Activated naive CD4-positive, alpha-beta T cell treated with anti-CD3 and anti-CD28 coated beads for 36 hours (primary cell): ENCODE measurements around the gene BHLHE40. TPM values are rescaled to one million over a fixed set of nuclear protein-coding genes. Genes with fewer than 3 reads are reported as not detected.

Experiments used
- CTCF ChIA-PET: fragments of 350-600 bp; sonication (Branson Sonifier 250); formaldehyde crosslinking; loops from one replicate; lab custom pipeline; 2021; ENCODE audit warnings: antibody characterized with exemption; lab: Charles Lee
- DNase-seq: peaks from one replicate; pipeline ENCODE4 v3.0.0-alpha.2; 2020
- H3K27ac Mint-ChIP-seq: one replicate; pipeline ENCODE4 v1.8.0; 2021; ENCODE audit warnings: mild to moderate bottlenecking, mixed read lengths
- H3K27me3 Mint-ChIP-seq: one replicate; pipeline ENCODE4 v1.8.0; 2021; ENCODE audit warnings: low read depth, mixed read lengths
- H3K36me3 Mint-ChIP-seq: one replicate; pipeline ENCODE4 v1.8.0; 2021; ENCODE audit warnings: low read depth, mixed read lengths
- H3K4me1 Mint-ChIP-seq: one replicate; pipeline ENCODE4 v1.8.0; 2021; ENCODE audit warnings: low read depth, mixed read lengths
- H3K4me3 Mint-ChIP-seq: one replicate; pipeline ENCODE4 v1.8.0; 2021; ENCODE audit warnings: mild to moderate bottlenecking, moderate library complexity, mixed read lengths
- H3K9me3 Mint-ChIP-seq: one replicate; pipeline ENCODE4 v1.8.0; 2021; ENCODE audit warnings: mixed read lengths
- intact Hi-C: fragments of 100-400 bp; cut with micrococcal nuclease; formaldehyde crosslinking; loops from one replicate; pipeline ENCODE4 v1.15.1; 2023
- total RNA-seq, 2 experiments: library from RNA; stranded (reverse); gene quantifications; one replicate each; pipeline ENCODE4 v1.2.3, GENCODE V29; 2021

The BHLHE40 gene
- total RNA-seq, 2 experiments from 2014 or later = 98.0 to 98.2 TPM

DNA sequence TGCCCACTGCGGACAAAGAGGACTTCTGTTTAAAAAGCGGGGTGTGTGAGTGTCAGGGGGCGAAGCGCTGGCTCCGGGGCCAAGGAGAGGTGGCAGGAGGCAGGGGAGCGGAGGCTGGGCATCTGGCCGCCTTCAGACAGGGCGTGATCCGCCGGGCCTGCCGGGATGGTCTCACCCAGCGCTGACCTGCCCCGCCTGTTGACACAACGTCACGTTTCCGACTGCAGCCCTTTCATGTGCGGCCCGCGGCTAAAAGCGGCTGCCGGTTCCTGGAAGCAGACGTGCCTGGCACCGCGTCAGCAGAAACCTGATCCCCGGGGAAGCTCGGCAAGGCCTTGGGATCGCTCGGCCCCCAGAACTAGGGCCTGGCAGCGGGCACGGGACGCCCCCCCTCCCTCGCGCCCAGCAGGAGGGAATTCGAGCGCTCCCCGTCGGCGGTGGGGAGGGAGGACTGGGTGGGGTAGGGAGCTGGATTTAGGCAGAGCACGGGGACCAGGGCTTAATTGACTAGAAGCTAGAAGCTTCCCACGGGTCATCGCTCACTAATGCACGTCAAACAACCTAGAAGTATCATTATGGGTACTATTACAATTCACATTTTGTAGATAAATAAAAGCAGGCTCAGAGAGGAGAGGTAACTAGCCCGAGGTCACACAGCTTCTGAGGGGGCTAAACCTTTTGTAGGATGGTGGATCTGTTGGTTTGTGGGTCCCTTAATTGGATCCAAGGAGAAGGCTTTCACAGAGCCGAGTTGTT is 7.7 kb downstream of the BHLHE40 start:
- peak; percentile 80 for DNase-seq
- H3K36me3 Mint-ChIP-seq = peaks cover 28% of the 10 kb centered on the region
- H3K4me3 Mint-ChIP-seq = peak overlapping the region; percentile 71
- peak overlapping the region; percentile 65 for H3K27ac Mint-ChIP-seq
- no peaks in the 10 kb centered on the region for H3K9me3 Mint-ChIP-seq
- no peaks in the 10 kb centered on the region for H3K27me3 Mint-ChIP-seq
- peaks cover 55% of the 10 kb centered on the region for H3K4me1 Mint-ChIP-seq
- CTCF ChIA-PET = interaction anchor here (0.6 to 5.1 kb wide), 8 partner anchors 11 to 275 kb away, joined by 3 to 24 read pairs (median 4); no protein-coding TSS in a partner anchor
- intact Hi-C loops = loop anchor here (1.0 kb wide), 1 partner anchor 19 kb away; no protein-coding TSS in a partner anchor

DNA sequence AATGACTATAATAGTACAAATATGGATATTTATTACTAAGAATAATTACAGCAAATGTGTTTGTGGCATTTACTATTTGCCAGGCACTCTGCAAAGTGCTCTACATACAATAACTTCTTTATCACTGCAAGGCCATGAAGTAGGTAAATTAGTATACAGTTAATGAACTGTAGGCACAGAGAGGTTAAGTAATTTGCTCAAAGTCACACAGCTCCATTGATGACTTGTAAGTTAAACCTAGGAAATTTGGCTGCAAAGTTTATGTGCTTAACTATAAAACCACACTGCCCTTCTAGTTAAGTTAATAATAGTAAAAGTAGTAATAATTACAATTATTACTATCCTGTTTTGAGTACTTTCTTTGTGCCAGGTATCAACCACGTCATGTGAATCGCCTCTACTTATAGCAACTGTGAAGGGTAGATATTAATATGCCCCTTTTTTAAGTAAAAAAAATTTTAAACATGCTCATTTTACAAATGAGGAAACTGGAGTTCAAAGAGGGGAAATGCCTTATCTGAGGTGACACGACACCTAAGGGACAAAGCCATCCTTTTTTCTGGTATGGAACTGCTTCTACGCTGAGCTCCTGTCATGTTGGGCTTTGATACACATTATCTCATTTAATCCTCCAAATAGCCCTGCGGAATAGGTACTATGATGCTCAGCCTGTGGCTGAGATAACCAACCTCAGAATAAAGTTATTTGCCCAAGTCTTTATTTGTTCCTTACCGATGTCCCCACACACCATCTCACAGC is 8.5 kb downstream of the BHLHE40 start:
- Mint-ChIP-seq H3K4me1 (peaks cover 50% of the 10 kb centered on the region), H3K27me3 (no peaks in the 10 kb centered on the region), H3K36me3 (peaks cover 20% of the 10 kb centered on the region), H3K9me3 (no peaks in the 10 kb centered on the region), H3K4me3 (no peak overlapping the region), H3K27ac (no peak overlapping the region)
- intact Hi-C loops = no loop called here
- no peak for DNase-seq
- CTCF ChIA-PET = interaction anchor here (0.9 to 5.1 kb wide), 4 partner anchors 35 to 276 kb away, joined by 5 to 24 read pairs (median 10); no protein-coding TSS in a partner anchor

DNA sequence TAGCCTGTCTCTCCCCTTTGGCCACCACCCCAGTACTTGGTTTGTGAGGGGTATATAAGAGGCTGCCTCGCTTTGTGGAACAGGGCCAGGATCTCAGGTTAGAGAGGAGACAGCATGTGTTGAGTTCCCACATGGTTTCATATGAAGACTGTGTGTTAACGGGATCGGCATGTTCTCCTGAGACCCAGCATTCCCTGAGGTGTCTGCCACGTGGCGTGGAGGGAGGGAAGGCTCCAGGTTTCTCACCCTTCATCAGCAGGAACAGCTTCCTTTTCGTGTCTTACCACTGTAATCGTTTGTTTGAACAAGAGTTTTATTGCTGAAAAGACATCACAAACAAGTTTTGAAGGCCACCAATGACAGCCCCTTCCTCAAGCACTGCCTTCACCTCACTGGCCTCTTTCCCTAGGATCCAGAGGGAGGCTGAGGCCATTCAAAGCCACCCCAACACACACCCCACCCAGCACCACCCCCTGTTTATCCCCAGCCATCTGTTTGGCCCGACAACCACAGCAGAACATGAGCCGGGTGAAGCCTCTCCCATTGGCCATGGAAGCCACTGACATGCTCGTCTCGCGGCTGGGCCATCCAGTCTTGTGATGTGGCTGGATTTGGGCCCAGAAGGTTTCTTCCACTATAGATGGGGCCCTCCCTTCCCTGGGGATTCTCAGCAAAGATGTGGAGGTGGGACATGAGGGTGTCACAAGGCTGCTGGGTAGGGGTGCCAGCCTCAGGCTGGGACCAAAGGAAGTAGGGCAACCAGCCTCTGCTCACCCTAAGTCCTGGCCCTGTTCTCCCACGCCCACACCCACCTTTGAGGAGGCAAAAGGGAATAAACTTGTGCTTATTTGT is 10.0 kb downstream of the BHLHE40 start:
- CTCF ChIA-PET = interaction anchor here (0.6 to 1.0 kb wide), 2 partner anchors 10 to 277 kb away, joined by 3 to 5 read pairs; partner anchors contain the start of gene BHLHE40
- Mint-ChIP-seq H3K9me3 (no peaks in the 10 kb centered on the region), H3K27me3 (no peaks in the 10 kb centered on the region), H3K36me3 (peaks cover 6% of the 10 kb centered on the region), H3K4me3 (no peak overlapping the region), H3K4me1 (peaks cover 43% of the 10 kb centered on the region), H3K27ac (no peak overlapping the region)
- no peak for DNase-seq
- intact Hi-C loops = no loop called here

DNA sequence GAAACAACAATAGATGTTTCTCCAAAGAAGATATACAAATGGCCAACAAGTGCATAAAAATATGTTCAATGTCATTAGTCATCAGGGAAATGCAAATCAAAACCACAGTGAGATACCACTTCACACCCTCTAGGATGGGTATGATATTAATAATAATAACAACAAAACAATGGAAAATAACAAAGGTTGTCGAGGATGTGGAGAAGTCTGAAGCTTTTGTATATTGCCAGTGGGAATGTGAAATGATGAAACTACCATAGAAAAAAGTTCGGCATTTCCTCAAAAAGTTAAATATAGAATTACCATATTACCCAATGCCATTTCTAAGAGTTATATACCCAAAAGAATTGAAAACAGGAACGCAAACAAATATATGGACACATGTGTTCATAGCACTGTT is 10.8 kb downstream of the BHLHE40 start:
- peaks cover 1% of the 10 kb centered on the region for H3K36me3 Mint-ChIP-seq
- H3K27me3 Mint-ChIP-seq = no peaks in the 10 kb centered on the region
- no peaks in the 10 kb centered on the region for H3K9me3 Mint-ChIP-seq
- peaks cover 46% of the 10 kb centered on the region for H3K4me1 Mint-ChIP-seq
- no peak for DNase-seq
- intact Hi-C loops = no loop called here
- no peak overlapping the region for H3K4me3 Mint-ChIP-seq
- H3K27ac Mint-ChIP-seq = no peak overlapping the region
- CTCF ChIA-PET = no interaction called here

DNA sequence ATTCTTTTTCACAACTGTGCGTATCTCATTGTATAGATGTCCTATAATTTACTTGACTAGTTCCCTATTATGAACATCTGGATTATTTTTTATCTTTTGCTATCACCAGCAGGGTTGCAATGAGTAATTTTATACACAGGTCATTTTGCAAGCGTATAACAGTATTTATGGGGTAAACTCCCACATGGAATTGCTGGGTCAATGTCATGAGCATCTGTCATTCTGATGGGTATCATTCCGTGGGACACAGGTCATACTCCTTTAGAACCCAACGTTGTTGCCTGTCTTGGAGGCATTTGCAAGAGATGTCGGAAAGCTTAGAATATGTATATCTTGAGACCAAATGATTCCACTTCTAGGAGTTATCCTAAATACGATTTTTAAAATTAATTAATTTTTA is 12.9 kb downstream of the BHLHE40 start:
- Mint-ChIP-seq H3K36me3 (no peaks in the 10 kb centered on the region), H3K9me3 (no peaks in the 10 kb centered on the region), H3K27me3 (no peaks in the 10 kb centered on the region), H3K4me1 (peaks cover 28% of the 10 kb centered on the region), H3K27ac (no peak overlapping the region), H3K4me3 (no peak overlapping the region)
- CTCF ChIA-PET = interaction anchor here (0.8 to 1.7 kb wide), 3 partner anchors 13 to 272 kb away, joined by 3 to 4 read pairs (median 3); no protein-coding TSS in a partner anchor
- no peak for DNase-seq
- intact Hi-C loops = no loop called here

DNA sequence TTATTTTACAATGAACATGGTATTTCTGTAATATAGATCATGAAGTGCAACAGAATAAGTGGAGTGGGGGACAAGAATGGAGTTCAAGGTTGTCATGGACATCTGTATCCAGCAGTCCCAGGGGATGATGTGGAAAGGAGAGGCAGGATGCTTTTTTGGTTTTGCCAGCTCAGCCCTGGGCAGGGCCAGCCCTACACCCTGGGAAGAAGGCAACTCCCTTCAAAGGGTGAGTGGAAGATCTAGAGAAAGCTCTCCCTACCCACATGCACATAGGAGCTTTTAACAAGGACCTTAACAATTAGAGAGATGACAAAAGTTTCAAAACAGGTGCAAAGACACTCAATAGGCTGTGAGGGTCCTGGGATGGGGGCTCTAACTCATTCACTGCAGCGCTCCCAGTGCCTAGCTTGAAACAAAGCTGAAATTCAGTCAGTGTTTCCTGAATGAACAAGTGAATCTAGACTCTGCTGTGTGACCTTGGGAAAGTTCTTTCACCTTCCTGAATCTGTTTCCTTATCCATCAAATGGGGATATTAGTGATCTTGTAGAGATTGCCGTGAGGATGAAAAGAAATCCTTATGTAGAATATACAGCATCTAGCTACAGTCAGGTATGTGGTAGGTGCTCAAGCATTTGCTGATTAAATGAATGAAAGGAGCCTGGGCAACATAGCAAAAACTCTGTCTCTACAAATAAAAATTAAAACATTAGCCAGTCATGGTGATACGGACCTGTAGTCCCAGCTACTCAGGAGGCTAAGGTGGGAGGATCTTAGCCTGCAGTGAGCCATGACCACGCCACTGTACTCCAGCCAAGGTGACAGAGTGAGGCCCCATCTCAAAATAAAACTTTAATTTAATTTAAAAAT is 14.3 kb downstream of the BHLHE40 start:
- H3K4me1 Mint-ChIP-seq = peaks cover 23% of the 10 kb centered on the region
- H3K4me3 Mint-ChIP-seq = no peak overlapping the region
- CTCF ChIA-PET = interaction anchor here (0.6 to 2.7 kb wide), 10 partner anchors 10 to 307 kb away, joined by 3 to 14 read pairs (median 4); partner anchors contain the start of gene ARL8B
- H3K27me3 Mint-ChIP-seq = no peaks in the 10 kb centered on the region
- no peak overlapping the region for H3K27ac Mint-ChIP-seq
- no peaks in the 10 kb centered on the region for H3K9me3 Mint-ChIP-seq
- intact Hi-C loops = loop anchor here (1.0 kb wide), 2 partner anchors 13 to 29 kb away; no protein-coding TSS in a partner anchor
- no peak for DNase-seq
- H3K36me3 Mint-ChIP-seq = no peaks in the 10 kb centered on the region

DNA sequence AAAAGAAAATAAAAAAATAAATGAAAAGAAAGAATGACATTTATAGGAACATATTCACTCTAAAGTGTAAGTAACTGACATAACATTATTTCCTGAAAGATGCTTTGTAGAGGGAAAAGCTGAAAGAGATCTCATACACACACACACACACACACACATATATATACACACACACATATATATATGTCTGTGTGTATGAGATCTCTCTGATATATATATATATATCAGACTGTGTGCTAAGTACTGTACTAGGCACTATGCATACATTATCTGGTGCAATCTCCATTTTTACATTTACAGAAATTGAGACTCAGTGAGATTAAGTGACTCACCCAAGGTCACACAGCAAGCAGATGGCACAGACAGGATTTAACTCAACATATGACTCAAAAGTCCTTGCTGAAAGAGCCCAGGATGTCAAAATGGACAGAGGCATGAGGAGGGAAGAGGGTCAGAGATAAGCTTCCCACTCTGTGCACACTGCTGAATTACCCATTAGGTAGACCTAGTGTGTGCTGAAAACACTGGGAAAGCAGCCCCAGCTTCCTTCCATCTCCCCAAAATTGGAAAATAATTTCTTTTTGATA is 15.0 kb downstream of the BHLHE40 start:
- intact Hi-C loops = loop anchor here (1.0 kb wide), 2 partner anchors 12 to 28 kb away; no protein-coding TSS in a partner anchor
- CTCF ChIA-PET = interaction anchor here (0.7 to 2.7 kb wide), 6 partner anchors 11 to 30 kb away, joined by 3 to 14 read pairs (median 5); no protein-coding TSS in a partner anchor
- Mint-ChIP-seq H3K9me3 (no peaks in the 10 kb centered on the region), H3K4me1 (peaks cover 20% of the 10 kb centered on the region), H3K4me3 (no peak overlapping the region), H3K27ac (peak overlapping the region; percentile 41), H3K36me3 (no peaks in the 10 kb centered on the region), H3K27me3 (no peaks in the 10 kb centered on the region)
- peak; percentile 49 for DNase-seq

DNA sequence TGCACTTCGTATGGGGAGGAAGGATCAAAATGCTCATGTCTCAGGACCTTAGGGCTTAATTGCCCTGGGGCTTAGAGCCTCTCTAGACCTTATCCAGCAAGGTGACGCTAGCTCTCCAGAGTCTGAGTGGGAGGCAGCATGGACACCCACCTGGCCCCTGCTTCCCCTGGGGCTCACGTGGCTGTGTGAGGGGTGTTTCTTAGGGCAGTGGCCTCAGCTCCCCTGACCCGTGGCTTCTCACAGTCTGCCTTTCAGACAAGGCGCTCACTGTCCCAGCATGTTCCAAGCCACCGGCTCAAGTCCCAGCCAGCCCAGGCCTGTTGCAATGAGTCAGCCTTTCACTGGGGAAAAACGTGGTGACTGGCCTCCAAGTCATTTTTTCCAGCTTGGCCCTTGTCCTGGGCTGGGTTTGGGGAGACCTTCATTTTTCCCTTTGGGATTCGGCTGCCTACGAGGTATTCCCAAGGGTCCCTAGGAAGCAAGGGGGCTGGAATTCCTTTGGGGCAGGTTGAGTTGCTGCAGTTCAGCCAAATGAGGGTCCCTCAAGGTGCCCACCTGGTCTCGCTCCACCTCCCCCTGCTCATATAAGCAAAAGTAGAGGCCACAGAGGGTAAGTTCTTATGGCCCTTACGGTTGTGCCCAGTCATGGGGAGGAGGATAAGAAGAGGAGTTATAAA is 15.7 kb downstream of the BHLHE40 start:
- no peaks in the 10 kb centered on the region for H3K36me3 Mint-ChIP-seq
- no peaks in the 10 kb centered on the region for H3K27me3 Mint-ChIP-seq
- intact Hi-C loops = loop anchor here (1.0 kb wide), 2 partner anchors 11 to 27 kb away; no protein-coding TSS in a partner anchor
- no peaks in the 10 kb centered on the region for H3K9me3 Mint-ChIP-seq
- H3K4me3 Mint-ChIP-seq = no peak overlapping the region
- peaks cover 16% of the 10 kb centered on the region for H3K4me1 Mint-ChIP-seq
- CTCF ChIA-PET = interaction anchor here (0.8 to 2.7 kb wide), 4 partner anchors 11 to 27 kb away, joined by 3 to 14 read pairs (median 8); no protein-coding TSS in a partner anchor
- H3K27ac Mint-ChIP-seq = no peak overlapping the region
- peak; percentile 6 for DNase-seq

DNA sequence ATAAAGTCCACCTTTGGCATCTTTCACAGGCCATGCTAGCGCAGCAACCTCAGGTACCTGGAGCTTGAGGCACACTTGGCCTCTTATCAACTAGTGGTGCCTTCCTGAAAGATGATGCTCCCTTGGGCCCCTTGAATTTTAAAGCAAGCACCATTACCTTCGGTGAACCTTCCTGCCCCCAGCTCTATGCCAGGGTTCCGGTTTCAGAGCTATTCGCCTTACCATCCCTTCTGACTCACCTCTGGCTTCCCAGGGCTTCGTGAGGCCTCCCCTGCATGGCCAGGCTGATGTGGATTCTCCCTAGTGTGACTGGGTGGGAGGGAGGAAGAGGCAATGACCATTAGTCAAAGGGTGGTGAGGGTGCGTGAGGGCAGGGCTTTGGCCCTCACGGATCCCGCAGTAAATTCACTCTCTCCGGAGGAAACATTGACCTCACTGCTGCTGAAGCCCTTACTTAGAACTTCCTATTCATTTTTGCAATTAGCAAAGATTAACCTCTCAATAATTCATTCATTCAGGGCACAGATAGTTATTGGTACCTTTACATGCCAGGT is 16.3 kb downstream of the BHLHE40 start:
- H3K4me1 Mint-ChIP-seq = peaks cover 16% of the 10 kb centered on the region
- H3K27ac Mint-ChIP-seq = no peak overlapping the region
- H3K27me3 Mint-ChIP-seq = no peaks in the 10 kb centered on the region
- no peak overlapping the region for H3K4me3 Mint-ChIP-seq
- no peaks in the 10 kb centered on the region for H3K9me3 Mint-ChIP-seq
- peak; percentile 3 for DNase-seq
- CTCF ChIA-PET = interaction anchor here (1.4 to 2.7 kb wide), 3 partner anchors 12 to 26 kb away, joined by 6 to 14 read pairs (median 10); no protein-coding TSS in a partner anchor
- no peaks in the 10 kb centered on the region for H3K36me3 Mint-ChIP-seq
- intact Hi-C loops = no loop called here

DNA sequence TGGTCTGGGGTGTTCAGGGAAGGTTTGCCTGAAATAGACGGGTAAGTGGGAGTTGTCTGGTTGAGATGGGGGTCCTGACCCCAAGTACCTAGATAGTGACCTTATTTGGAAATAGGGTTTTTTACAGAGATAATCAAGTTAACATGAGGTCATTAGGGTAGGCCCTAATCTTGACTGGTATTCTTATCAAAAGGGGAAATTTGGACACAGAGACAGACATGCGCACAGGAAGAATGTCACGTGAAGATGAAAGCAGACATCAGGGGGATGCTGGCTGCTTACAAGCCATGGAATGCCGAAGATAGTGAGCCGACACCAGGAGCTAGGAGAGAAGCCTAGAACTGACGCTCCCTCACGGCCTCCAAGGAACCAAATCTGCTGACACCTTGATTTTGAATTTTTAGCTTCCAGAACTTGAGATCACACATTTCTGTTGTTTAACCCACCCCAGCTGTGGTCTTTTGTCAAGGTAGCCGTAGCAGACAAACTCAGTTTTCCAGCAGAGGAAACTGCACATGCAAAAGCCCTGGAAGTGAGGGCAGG is 17.1 kb downstream of the BHLHE40 start:
- no peak overlapping the region for H3K4me3 Mint-ChIP-seq
- intact Hi-C loops = no loop called here
- peak overlapping the region; percentile 31 for H3K27ac Mint-ChIP-seq
- no peaks in the 10 kb centered on the region for H3K36me3 Mint-ChIP-seq
- no peak for DNase-seq
- CTCF ChIA-PET = interaction anchor here (0.5 kb wide), 1 partner anchor 135 kb away, joined by 3 read pairs; no protein-coding TSS in a partner anchor
- no peaks in the 10 kb centered on the region for H3K9me3 Mint-ChIP-seq
- peaks cover 16% of the 10 kb centered on the region for H3K4me1 Mint-ChIP-seq
- no peaks in the 10 kb centered on the region for H3K27me3 Mint-ChIP-seq
